ENCODE results near the gene IKZF2.

IKZF2 gene

DNA sequence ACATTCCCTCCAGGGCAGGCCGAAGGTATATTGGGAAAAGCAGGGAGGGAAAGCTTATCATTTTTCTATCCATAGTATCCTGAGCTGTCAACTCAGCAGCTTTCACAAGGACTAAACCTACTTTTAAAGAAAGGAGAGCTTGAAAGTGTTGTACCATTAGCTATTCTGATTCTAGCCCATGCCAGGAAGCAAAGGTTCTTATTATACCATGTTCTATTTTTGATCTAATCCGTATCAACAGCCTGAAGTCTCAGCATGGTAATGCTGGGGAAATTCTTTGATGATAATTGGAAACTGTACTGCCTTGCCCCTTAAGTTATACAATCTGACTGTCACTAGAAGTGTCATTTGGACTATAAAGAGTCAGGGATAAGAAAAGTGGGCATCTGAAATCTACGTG, 193.3 kb downstream of the IKZF2 start:
- no peak for DNase-seq (ENCODE audit: low spot score)

DNA sequence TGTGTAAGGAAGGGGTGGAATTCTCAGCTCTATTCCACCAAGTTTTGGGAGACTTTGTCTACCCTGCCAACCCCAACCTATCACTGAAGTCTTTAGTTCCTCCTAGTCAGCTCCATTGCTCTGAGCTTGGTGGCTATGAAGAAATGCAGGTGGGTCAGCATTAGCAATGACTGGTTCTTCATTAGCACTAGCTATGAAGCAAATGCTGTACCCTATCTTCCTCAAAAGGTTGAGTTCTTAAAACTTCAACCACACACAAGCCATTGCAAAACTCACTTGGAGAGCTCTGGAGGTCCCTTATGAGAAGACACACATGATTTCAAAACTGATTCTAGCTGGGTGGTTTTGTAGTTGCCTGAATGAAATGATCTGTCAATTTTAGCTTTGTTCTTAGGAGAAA, 193.8 kb downstream of the IKZF2 start:
- no peak for DNase-seq (ENCODE audit: low spot score)

DNA sequence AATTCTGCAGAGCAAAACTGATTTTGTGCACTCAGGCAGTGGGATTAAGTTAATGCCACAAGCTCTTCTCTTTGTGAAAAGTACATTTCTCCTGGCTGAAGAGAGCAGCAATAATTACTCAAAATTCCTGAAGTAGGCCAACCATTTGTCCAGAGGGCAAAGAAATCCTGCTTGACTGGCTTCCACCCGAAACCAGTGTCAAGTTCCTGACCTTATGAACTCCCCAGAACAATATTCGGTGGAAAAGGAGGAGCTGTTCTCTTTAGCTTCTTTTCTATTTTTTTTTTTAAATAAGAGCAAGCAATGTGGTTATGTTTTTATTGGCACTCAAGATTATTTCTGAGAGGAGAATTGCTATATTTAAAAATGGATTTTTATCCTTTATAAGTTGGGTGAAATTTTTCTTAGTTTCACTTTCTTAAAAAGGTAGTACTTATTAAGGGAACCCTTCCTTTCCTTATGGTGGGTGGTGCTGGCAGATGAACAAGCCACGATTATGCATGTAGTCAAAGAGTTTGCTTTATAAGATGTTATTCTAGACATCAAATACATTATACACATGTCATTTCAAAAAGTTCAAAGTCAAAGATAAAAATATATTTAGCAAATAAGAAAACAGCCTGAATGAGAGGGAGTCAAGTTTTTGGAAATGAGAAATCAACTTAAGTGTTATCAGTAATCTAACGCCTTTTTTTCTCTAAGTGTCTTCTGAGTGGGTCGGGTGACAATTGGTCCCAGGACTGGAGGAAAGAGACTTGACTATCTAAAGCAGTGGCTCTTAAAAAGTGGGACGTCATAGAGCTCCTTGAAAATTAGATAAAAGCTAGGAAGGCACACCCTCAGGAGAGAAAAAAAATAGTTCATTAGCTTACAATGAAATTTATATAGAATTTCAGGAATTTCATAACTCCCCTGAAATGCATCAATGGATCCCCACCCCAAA, 194.5 kb downstream of the IKZF2 start:
- no peak for DNase-seq (ENCODE audit: low spot score)

DNA sequence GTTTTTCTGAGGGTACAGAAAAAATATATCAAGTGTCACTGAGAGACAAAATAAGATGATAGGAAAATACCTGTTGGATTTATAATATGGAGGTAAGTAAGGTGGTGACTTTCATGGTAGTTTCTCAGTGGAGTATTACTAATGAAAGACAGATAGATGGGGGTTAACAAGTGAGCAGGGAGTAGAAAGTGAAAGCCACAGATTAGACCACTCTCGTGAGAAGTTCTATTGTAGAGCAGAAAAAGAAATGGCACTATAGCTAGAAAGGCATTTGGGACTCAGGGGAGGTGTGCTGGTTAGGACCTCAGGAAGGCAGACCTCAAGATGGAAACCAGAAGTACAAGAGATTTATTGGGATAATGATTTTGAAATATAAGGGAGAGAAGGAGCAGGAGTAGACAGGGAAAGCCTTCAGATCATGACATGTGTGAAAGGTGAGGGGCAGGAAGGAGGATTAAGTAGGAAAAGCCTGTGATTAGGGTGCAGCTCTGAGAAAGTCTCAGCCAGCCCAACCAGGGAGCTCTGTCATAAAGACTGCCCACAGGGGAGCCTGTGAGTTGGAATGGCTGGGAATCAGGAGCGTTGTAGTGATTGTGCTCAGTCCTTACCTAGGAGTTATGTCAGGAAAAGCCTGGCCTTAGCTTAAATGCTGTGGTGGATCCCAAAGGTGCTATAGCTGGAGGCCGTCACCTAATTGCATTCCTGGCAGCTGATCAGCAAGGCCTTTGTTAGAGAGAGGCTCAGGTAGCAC, 198.1 kb downstream of the IKZF2 start:
- no peak for DNase-seq (ENCODE audit: low spot score)

DNA sequence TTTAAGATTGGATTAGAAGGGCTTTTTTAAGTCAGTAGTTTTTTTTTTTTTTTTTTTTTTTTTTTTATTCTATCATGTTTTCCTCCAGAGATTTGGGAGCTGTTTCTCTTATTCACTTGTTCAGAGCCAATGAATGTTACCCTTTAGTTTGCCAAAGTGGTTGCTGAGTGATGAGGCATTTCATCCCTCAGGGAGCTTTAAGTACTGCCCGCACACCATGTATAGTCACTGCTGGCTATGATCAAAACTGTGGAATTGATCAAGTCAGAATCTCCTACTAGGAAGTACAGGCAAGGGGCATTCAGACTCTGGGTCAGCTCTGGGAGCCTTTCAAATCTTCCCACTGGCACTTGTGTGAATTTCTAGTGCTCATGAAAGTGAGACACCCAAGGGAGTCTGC, 201.6 kb downstream of the IKZF2 start:
- no peak for DNase-seq (ENCODE audit: low spot score)

Measured in D341Med (cell line).